ENCODE data around the gene POT1.
A peak's percentile ranks its signal among the peaks of the same experiment; 100 is the strongest.

Gene POT1

GRCh38 chr7:124915242-124915641 is 14.4 kb downstream of the POT1 start:
- TF ChIP-seq CTCF (IDR thresholded peaks at IDR 0.05; ENCODE audit: low read depth, low read length, missing control alignments), result no peak
- no peak overlapping the region for H3K4me3 ChIP-seq (ENCODE audit: low read depth, low read length)
- in situ Hi-C loops (cut with HindIII; ENCODE audit: low sequenced_read_pairs), result no loop called here
- DNase-seq (ENCODE audit: low read depth), result no peak

GRCh38 chr7:124914298-124914697 is 15.3 kb downstream of the POT1 start:
- no peak overlapping the region for H3K4me3 ChIP-seq (ENCODE audit: low read depth, low read length)
- in situ Hi-C loops (cut with HindIII; ENCODE audit: low sequenced_read_pairs), result no loop called here
- DNase-seq (ENCODE audit: low read depth), result no peak
- TF ChIP-seq CTCF (IDR thresholded peaks at IDR 0.05; ENCODE audit: low read depth, low read length, missing control alignments), result no peak

GRCh38 chr7:124912972-124913371 is 16.7 kb downstream of the POT1 start:
- DNase-seq (ENCODE audit: low read depth), result no peak
- no peak overlapping the region for H3K4me3 ChIP-seq (ENCODE audit: low read depth, low read length)
- TF ChIP-seq CTCF (IDR thresholded peaks at IDR 0.05; ENCODE audit: low read depth, low read length, missing control alignments), result no peak
- in situ Hi-C loops (cut with HindIII; ENCODE audit: low sequenced_read_pairs), result no loop called here

- no peak for DNase-seq (ENCODE audit: low read depth)
- TF ChIP-seq CTCF (IDR thresholded peaks at IDR 0.05; ENCODE audit: low read depth, low read length, missing control alignments), result no peak
- H3K4me3 ChIP-seq (ENCODE audit: low read depth, low read length), result no peak overlapping the region
- in situ Hi-C loops (cut with HindIII; ENCODE audit: low sequenced_read_pairs), result no loop called here
Observed at GRCh38 chr7:124909808-124910207, 19.8 kb downstream of the POT1 start.

- TF ChIP-seq CTCF (IDR thresholded peaks at IDR 0.05; ENCODE audit: low read depth, low read length, missing control alignments), result no peak
Observed at GRCh38 chr7:124908259-124908658, 21.4 kb downstream of the POT1 start.

GRCh38 chr7:124907490-124907889 is 22.1 kb downstream of the POT1 start:
- no peak for DNase-seq (ENCODE audit: low read depth)
- in situ Hi-C loops (cut with HindIII; ENCODE audit: low sequenced_read_pairs), result no loop called here
- TF ChIP-seq CTCF (IDR thresholded peaks at IDR 0.05; ENCODE audit: low read depth, low read length, missing control alignments), result no peak
- H3K4me3 ChIP-seq (ENCODE audit: low read depth, low read length), result no peak overlapping the region

More at GRCh38 chr7:124908259-124908658, 21.4 kb downstream of the POT1 start:
- no peak overlapping the region for H3K4me3 ChIP-seq (ENCODE audit: low read depth, low read length)
- in situ Hi-C loops (cut with HindIII; ENCODE audit: low sequenced_read_pairs), result no loop called here
- peak; percentile 5 for DNase-seq (ENCODE audit: low read depth)

GRCh38 chr7:124898531-124898930 is 31.1 kb downstream of the POT1 start:
- in situ Hi-C loops (cut with HindIII; ENCODE audit: low sequenced_read_pairs), result no loop called here
- no peak for DNase-seq (ENCODE audit: low read depth)

More at GRCh38 chr7:124898531-124898930, 31.1 kb downstream of the POT1 start:
- no peak for TF ChIP-seq CTCF (IDR thresholded peaks at IDR 0.05; ENCODE audit: low read depth, low read length, missing control alignments)
- no peak overlapping the region for H3K4me3 ChIP-seq (ENCODE audit: low read depth, low read length)

Data from astrocyte of the cerebellum (primary cell).